Activated CD8-positive, alpha-beta memory T cell treated with anti-CD3 and anti-CD28 coated beads, Interleukin-2, amount 50 U/mL, for 24 hours (primary cell): ENCODE data around the gene TMEM117.

ENCODE experiments used
- DNase-seq: peaks from one replicate; pipeline ENCODE4 v3.0.0-alpha.2; 2020; ENCODE audit errors: extremely low read depth

The TMEM117 gene

GRCh38 chr12:43957732-43958372 lies 122.0 kb downstream of the TMEM117 start:
- no peak for DNase-seq

GRCh38 chr12:43964033-43964432 lies 128.2 kb downstream of the TMEM117 start:
- no peak for DNase-seq

GRCh38 chr12:43964961-43965360 lies 129.1 kb downstream of the TMEM117 start:
- DNase-seq = no peak

DNA sequence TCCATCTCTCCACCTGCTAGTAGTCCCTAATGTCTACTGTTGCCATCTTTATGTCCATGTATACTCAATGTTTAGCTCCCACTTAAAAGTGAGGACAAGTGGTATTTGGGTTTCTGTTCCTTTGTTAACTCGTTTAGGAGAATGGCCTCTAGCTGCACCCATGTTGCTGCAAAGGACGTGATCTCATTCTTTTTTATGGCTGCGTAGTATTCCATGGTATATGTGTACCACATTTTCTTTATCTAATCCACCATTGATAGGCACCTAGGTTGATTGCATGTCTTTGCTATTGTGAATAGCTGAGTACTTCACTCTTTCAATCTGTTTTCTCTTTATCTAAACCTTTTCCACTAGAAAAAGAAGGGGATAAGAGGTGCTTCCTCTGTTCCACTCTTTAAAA lies 130.0 kb downstream of the TMEM117 start:
- DNase-seq = no peak

DNA sequence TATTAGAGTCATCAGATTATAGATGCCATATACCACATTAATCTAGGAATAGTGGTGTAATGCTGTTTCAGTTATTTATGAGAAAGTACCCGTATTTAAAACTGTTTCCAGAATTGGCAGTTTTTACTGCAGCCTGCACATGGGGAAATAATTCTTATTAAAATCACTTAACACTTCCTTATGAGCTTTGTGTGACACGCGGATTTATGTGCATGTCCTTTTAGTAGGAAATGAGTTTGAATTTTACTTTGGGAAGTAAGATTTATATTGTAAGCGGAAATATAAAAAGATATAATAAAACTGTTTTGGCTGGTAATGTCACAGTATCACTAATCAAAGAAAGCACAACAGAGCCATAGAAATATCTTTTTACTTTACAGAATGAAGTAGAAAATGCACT lies 132.9 kb downstream of the TMEM117 start:
- DNase-seq = no peak

DNA sequence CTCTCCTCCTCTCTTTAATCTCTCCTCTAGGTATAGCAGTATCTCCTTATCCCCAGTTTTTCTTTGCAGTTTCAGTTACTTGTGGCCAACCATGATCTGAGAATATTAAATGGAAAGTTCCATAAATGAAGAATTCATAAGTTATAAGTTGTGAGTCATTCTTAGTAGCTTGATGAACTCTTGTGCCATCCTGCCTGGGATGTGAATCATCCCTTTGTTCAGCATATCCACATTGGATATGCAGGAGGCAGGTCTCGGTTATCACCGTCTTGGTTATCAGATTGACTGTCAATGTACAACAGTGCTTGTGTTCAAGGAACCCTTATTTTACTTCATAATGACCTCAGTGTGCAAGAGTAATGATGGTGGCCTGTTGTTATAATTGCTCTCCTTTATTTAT lies 134.0 kb downstream of the TMEM117 start:
- DNase-seq = no peak

DNA sequence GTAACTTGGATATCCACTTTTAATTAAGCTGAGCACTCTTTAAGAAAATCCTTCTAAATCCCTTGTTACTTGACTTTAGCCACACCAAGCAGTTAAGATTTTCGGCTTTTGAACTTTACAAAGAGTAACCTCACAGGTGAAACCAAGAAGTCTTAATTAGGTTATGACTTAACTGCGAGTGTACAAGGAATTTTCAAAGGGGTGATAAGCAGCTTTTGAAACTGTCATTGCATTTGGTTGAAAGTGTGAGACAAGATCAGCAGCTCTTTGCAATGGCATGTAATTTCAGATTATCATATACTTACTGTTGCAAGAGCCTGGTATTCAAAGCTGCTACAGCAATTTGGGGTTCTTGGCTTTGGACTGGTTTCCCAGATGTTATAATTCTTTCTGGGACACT lies 137.5 kb downstream of the TMEM117 start:
- DNase-seq = no peak

DNA sequence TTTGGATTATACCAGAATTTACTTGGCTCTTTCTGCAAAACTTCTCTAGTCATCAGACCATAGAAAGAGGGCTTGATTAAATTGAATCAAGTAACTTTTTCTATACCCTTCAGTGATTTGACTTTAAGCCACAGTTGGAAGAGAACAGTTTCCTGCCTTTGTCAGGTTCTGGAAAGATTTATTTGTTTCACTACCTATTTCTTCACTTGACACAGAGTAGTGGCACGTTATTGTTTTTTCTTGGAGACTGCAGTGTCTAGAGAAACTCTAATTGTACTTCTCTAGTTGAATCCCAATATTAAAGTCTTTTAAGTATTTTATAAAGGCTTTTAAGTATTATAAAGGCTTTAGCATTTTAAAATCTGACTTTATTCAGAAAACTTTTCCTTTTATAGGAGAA lies 138.1 kb downstream of the TMEM117 start:
- no peak for DNase-seq

GRCh38 chr12:43976027-43976426 lies 140.1 kb downstream of the TMEM117 start:
- DNase-seq = no peak

- no peak for DNase-seq
Observed at GRCh38 chr12:43978556-43978955, 142.7 kb downstream of the TMEM117 start.

DNA sequence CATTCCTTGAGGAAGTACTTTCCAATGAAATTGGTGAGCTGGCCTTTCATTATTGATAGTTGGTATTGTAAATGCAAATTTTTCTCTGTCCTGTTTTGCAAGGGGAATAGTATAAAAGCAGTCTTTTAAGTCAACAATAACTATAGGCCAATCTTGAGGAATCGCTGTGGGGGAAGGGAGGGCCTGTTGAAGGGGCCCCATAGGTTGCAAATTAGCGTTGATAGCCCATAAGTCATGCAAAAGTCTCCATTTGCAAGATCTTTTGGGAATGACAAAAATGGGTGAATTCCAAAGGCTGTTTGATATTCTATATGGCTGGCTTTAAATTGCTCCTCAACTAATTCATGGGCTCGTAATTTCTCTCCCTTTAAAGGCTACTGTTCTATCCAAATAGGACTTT lies 143.6 kb downstream of the TMEM117 start:
- no peak for DNase-seq

DNA sequence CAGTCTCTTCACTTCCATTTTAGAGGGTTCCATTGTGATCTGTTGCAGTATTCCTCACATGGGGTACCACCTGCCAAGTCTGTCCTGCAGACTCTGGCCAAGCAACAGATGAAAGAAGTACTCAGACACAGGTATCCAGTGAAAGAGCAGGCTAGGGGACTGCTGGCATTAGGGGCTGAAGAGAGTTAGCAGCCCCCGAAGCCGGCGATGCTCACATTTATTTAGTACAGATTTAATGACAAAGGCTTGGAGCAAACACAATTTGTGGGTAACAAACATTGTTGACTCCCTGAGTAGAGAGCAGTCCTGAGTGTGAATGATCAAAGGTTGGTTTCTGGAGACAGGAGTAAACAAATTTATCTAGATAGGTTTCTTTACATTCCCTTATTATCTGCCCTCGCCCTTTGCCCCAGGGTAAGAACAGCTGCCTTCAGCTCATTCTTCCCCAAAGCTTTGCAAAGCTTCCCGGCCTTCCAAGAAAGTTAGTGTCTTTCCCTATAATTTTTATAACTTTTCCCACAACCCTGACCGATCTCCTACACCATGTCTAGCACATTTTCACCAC lies 144.8 kb downstream of the TMEM117 start:
- DNase-seq = no peak

DNA sequence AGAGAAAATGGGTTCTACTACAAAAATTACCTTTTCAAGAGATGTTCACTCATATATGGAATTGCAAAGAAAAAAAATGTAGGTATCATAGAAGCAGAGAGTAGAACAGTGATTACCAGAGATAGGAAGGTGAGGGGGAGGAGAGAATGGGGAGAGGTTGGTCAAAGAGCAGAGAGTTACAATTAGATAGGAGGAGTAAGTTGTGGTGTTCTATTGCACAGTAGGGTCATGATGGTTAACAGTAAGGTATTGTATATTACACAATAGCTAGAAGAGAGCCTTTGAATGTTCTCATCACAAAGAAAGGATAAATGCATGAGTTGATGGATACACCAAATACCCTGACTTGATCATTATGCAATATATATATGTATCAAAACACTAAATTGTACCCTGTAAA lies 145.8 kb downstream of the TMEM117 start:
- no peak for DNase-seq

DNA sequence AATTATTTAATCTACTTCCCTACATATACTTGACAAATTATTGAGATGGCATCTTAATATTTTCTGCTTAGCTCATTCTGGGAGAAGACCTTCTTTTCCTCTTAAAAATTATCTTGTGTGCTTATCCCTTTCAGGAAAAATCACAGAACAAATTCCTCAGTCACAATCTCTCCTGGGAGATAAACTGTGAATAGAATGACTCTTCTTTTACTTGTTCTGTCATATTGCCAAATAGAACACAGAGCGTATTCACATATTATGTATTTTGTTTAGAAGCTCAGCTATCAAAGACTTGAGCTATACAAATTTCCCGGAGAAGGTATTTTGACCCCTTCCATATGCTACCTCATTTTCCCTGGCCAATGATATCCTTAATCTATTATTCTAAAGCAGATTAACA lies 146.7 kb downstream of the TMEM117 start:
- no peak for DNase-seq

GRCh38 chr12:43988838-43989560 lies 153.1 kb downstream of the TMEM117 start:
- DNase-seq = no peak

DNA sequence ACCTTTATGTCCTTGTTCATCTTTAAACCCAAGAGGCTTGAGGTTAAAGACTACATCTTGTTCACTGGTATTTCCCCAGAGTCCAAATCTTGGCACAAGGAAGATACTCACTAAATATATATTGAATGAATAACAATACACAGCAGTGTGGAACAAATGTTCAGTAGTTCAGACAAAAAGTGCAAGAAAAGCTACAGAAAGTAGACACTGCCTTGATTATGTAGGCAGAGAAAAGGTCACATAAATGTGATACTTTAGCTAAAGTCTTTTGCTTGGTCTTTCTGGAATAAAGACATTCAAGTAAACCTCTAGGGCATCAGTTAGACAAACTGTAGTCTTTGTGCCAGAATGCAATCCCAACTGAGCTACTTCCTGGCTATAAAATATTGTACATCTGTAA lies 157.0 kb downstream of the TMEM117 start:
- DNase-seq = no peak

DNA sequence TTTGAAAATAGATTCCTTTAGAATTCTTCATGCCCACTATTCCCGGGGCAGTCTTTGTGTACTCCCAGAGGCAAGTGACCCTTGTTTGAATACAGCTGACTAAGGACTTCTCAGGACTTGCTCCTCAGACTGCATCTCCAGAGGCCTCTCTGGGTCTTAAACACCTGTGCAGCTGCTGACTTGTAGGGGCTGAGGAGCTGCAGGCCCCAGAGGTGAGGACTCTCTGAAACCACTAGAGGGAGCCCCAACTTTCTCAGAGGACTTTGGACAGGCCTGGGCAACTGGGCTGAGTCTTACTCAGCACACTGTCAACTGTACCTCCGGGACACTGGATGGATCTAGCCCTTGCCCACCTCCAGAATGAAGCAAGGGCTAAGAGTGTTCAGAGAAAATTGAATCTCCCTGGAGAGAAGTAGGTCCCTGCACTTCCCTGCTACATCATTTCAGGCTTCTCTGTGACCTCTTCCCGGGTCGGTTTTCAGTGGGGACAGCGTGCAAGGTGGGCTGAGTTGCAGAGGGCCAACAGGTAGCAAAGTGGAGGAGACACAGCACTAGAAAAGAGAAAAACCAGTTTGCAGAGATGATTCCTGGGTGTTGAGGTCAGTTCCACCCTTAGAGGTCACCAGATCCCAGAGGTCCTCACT lies 164.6 kb downstream of the TMEM117 start:
- no peak for DNase-seq

- DNase-seq = no peak
Observed at GRCh38 chr12:44002607-44003006, 166.7 kb downstream of the TMEM117 start.

DNA sequence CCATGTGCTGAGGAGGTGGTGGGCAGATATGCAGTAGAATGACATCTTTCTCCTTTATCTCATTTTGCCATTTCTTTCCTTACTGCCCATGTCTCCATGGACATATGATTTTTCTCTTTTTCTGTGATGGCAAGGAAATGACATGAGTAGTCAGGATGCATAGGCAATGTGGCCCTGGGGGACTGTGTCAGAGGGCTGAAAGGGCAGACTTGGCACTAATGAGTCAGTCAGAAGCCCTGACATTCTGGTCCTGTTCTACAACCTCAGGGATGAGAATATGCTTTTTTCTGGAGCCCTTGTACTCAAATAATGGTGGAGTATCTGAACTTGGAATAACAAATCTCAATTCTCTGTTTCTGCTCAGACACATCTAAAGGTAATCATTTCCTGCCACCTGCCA lies 167.8 kb downstream of the TMEM117 start:
- DNase-seq = no peak

GRCh38 chr12:44015333-44015941 lies 179.6 kb downstream of the TMEM117 start:
- no peak for DNase-seq

GRCh38 chr12:44017216-44017615 lies 181.3 kb downstream of the TMEM117 start:
- DNase-seq = no peak

- no peak for DNase-seq
Observed at GRCh38 chr12:44019118-44019517, 183.2 kb downstream of the TMEM117 start.
